Fibroblast of lung (primary cell): ENCODE data around the gene OR8U1.

Experiments
- CTCF ChIP-seq, 2 donors: IDR thresholded peaks in 1 of 2; conservative IDR thresholded peaks in 1 of 2; 1 replicate in 1 of 2; 2 replicates in 1 of 2; pipeline ENCODE4 v1.5.1; 2011 to 2012; ENCODE audit warnings: low read length in 2 of 2, control low read depth in 1 of 2, inconsistent platforms in 1 of 2, low read depth in 1 of 2, mild to moderate bottlenecking in 1 of 2
- EZH2 ChIP-seq: IDR thresholded peaks from 2 replicates; pipeline ENCODE4 v1.5.1; 2012; ENCODE audit warnings: low read length, control low read depth, mild to moderate bottlenecking; ENCODE audit errors: missing control alignments

GRCh38 chr11:56345739-56346138, 29.7 kb upstream of the OR8U1 start, which contains the start of gene OR8K1:
- TF ChIP-seq CTCF (conservative IDR thresholded peaks at IDR 0.05 in 1 of 2, IDR thresholded peaks at IDR 0.05 in 1 of 2; ENCODE audit: low read depth in 1 of 2, low read length in 2 of 2) = no peak
- no peak for TF ChIP-seq EZH2
